Stimulated activated CD4-positive, alpha-beta T cell treated with anti-CD3 and anti-CD28 coated beads, Interleukin-15, amount 100 ng/mL, for 48 hours (primary cell): ENCODE data around the gene TUBA1A.
"Not testable (repeated sequence)": the region's sequence is repeated elsewhere in the genome, so short reads cannot be mapped to it uniquely, and the experiment has no call there.

ENCODE experiments used
- DNase-seq, 2 donors: peaks; one replicate each; pipeline ENCODE4 v3.0.0-alpha.2; 2020; ENCODE audit warnings: low read depth in 2 of 2

The TUBA1A gene

GRCh38 chr12:49160399-49160798 lies 28.5 kb downstream of the TUBA1A start:
- DNase-seq = no peak

GRCh38 chr12:49154221-49154620 lies 34.7 kb downstream of the TUBA1A start:
- DNase-seq = no peak

GRCh38 chr12:49147384-49147783 lies 41.5 kb downstream of the TUBA1A start:
- DNase-seq = no peak

- no peak for DNase-seq
Measured at GRCh38 chr12:49146406-49146805, 42.5 kb downstream of the TUBA1A start.

GRCh38 chr12:49144384-49144783 lies 44.5 kb downstream of the TUBA1A start:
- DNase-seq = no peak

- no peak for DNase-seq
Measured at GRCh38 chr12:49138999-49139398, 49.9 kb downstream of the TUBA1A start.

- DNase-seq = no peak
Measured at GRCh38 chr12:49138587-49138986, 50.3 kb downstream of the TUBA1A start.

GRCh38 chr12:49137476-49137875 lies 51.4 kb downstream of the TUBA1A start:
- DNase-seq = no peak

GRCh38 chr12:49136997-49137396 lies 51.9 kb downstream of the TUBA1A start:
- DNase-seq = not testable (repeated sequence)
